Measurements from ENCODE around the gene KRTAP16-1. TPM values are rescaled to one million over a fixed set of nuclear protein-coding genes. Genes with fewer than 3 reads are reported as not detected.

The KRTAP16-1 gene
- total RNA-seq, 3 donors from 2014 or later = not detected

GRCh38 chr17:41324180-41325075, 15.3 kb upstream of the KRTAP16-1 start:
- peaks cover 0 to 12% of the 10 kb centered on the region in 2 donors for H3K9me3 ChIP-seq
- H3K27me3 ChIP-seq = no peaks in the 10 kb centered on the region
- TF ChIP-seq POLR2A (IDR thresholded peaks at IDR 0.05) = no peak
- TF ChIP-seq CTCF (IDR thresholded peaks at IDR 0.05) = peak in 2 of 3 donors; percentile 31 to 58
- no peak for TF ChIP-seq POLR2AphosphoS5 (IDR thresholded peaks at IDR 0.05)
- H3K4me3 ChIP-seq = no peak overlapping the region
- intact Hi-C loops (cut with DNase I; ENCODE audit: low total_unique reads) = no loop called here
- no peaks in the 10 kb centered on the region for H3K4me1 ChIP-seq
- H3K27ac ChIP-seq = peak overlapping the region in 1 of 2 donors; percentile 50
- no peaks in the 10 kb centered on the region for H3K36me3 ChIP-seq
- peak in 1 of 2 donors; percentile 66 for DNase-seq (ENCODE audit: low spot score in 2 of 2)

- peaks cover 0 to 13% of the 10 kb centered on the region in 2 donors for H3K9me3 ChIP-seq
- no peak for DNase-seq (ENCODE audit: low spot score in 2 of 2)
- peak overlapping the region in 1 of 2 donors; percentile 50 for H3K27ac ChIP-seq
- H3K4me1 ChIP-seq = no peaks in the 10 kb centered on the region
- intact Hi-C loops (cut with DNase I; ENCODE audit: low total_unique reads) = no loop called here
- H3K27me3 ChIP-seq = no peaks in the 10 kb centered on the region
- no peaks in the 10 kb centered on the region for H3K36me3 ChIP-seq
- no peak overlapping the region for H3K4me3 ChIP-seq
- TF ChIP-seq CTCF (IDR thresholded peaks at IDR 0.05) (no peak), POLR2AphosphoS5 (IDR thresholded peaks at IDR 0.05) (no peak), POLR2A (IDR thresholded peaks at IDR 0.05) (no peak)
These were observed 14.1 kb upstream of the KRTAP16-1 start for GRCh38 chr17:41322903-41323895.

GRCh38 chr17:41322094-41322902, 13.2 kb upstream of the KRTAP16-1 start:
- peak overlapping the region in 1 of 2 donors; percentile 50 for H3K27ac ChIP-seq
- no peak for DNase-seq (ENCODE audit: low spot score in 2 of 2)

GRCh38 chr17:41318231-41318630, 9.1 kb upstream of the KRTAP16-1 start:
- H3K27me3 ChIP-seq = no peaks in the 10 kb centered on the region
- TF ChIP-seq CTCF (IDR thresholded peaks at IDR 0.05) = no peak
- no peak for TF ChIP-seq POLR2AphosphoS5 (IDR thresholded peaks at IDR 0.05)
- no peak for TF ChIP-seq POLR2A (IDR thresholded peaks at IDR 0.05)
- peaks cover 0 to 13% of the 10 kb centered on the region in 2 donors for H3K9me3 ChIP-seq
- H3K36me3 ChIP-seq = no peaks in the 10 kb centered on the region
- no peak overlapping the region for H3K4me3 ChIP-seq
- H3K27ac ChIP-seq = no peak overlapping the region
- H3K4me1 ChIP-seq = no peaks in the 10 kb centered on the region
- intact Hi-C loops (cut with DNase I; ENCODE audit: low total_unique reads) = no loop called here
- DNase-seq (ENCODE audit: low spot score in 2 of 2) = no peak

More at GRCh38 chr17:41322094-41322902, 13.2 kb upstream of the KRTAP16-1 start:
- Histone ChIP-seq H3K4me1 (no peaks in the 10 kb centered on the region), H3K36me3 (no peaks in the 10 kb centered on the region), H3K4me3 (no peak overlapping the region), H3K9me3 (peaks cover 0 to 13% of the 10 kb centered on the region in 2 donors), H3K27me3 (no peaks in the 10 kb centered on the region)
- intact Hi-C loops (cut with DNase I; ENCODE audit: low total_unique reads) = no loop called here
- TF ChIP-seq CTCF (IDR thresholded peaks at IDR 0.05) (peak; percentile 72 to 90 (median 86)), POLR2AphosphoS5 (IDR thresholded peaks at IDR 0.05) (no peak), POLR2A (IDR thresholded peaks at IDR 0.05) (no peak)
